SK-N-SH treated with all-trans-retinoic acid at 6 μM for 48 hours (cell line): Measurements from ENCODE around the gene AGBL1.
A peak's percentile ranks its signal among the peaks of the same experiment; 100 is the strongest.

Source experiments
- ATAC-seq: fragments of 200-7000 bp; cut with Tn5 transposase; 3 replicates; pipeline ENCODE4 v1.9.1; 2020; ENCODE audit warnings: mild to moderate bottlenecking, moderate library complexity
- ARNTL ChIP-seq: fragments of 450-650 bp; formaldehyde crosslinking; IDR thresholded peaks from 2 replicates; pipeline ENCODE4 v1.5.0; 2020; ENCODE audit warnings: low read depth, mild to moderate bottlenecking, moderate library complexity, borderline replicate concordance
- CSDC2 ChIP-seq: fragments of 250-450 bp; sonication (Bioruptor Pico); IDR thresholded peaks from 2 replicates; pipeline ENCODE4 v1.5.0; 2020; ENCODE audit warnings: mild to moderate bottlenecking, moderate library complexity
- ESRRG ChIP-seq: fragments of 250-450 bp; sonication (Bioruptor Pico); IDR thresholded peaks from 2 replicates; pipeline ENCODE4 v1.6.1; 2021; ENCODE audit warnings: mild to moderate bottlenecking
- GLIS3 ChIP-seq: fragments of 250-450 bp; sonication (Bioruptor Pico); IDR thresholded peaks from 2 replicates; pipeline ENCODE4 v1.5.0; 2020; ENCODE audit warnings: mild to moderate bottlenecking, moderate library complexity
- ISL1 ChIP-seq: fragments of 250-450 bp; sonication (Bioruptor Pico); IDR thresholded peaks from 2 replicates; pipeline ENCODE4 v2.1.2; 2022; ENCODE audit warnings: mild to moderate bottlenecking, moderate library complexity
- OSR1 ChIP-seq: fragments of 250-450 bp; sonication (Bioruptor Pico); IDR thresholded peaks from 2 replicates; pipeline ENCODE4 v1.8.0; 2022; ENCODE audit warnings: moderate library complexity, mild to moderate bottlenecking, inconsistent platforms
- PPARA ChIP-seq: fragments of 250-450 bp; sonication (Bioruptor Pico); IDR thresholded peaks from 2 replicates; pipeline ENCODE4 v1.5.0; 2020; ENCODE audit warnings: mild to moderate bottlenecking, borderline replicate concordance
- RARB ChIP-seq: fragments of 250-450 bp; sonication (Bioruptor Pico); IDR thresholded peaks from 2 replicates; pipeline ENCODE4 v1.8.0; 2021; ENCODE audit warnings: mild to moderate bottlenecking, moderate library complexity
- TCF4 ChIP-seq: fragments of 250-450 bp; sonication (Bioruptor Pico); IDR thresholded peaks from 2 replicates; pipeline ENCODE4 v1.8.0; 2021; ENCODE audit warnings: mild to moderate bottlenecking, moderate library complexity, borderline replicate concordance
- TOX ChIP-seq: fragments of 250-450 bp; sonication (Bioruptor Pico); IDR thresholded peaks from 2 replicates; pipeline ENCODE4 v1.8.0; 2021; ENCODE audit warnings: mild to moderate bottlenecking, moderate library complexity, borderline replicate concordance
- ZFP3 ChIP-seq: fragments of 250-450 bp; sonication (Bioruptor Pico); IDR thresholded peaks from 2 replicates; pipeline ENCODE4 v1.5.0; 2020; ENCODE audit warnings: mild to moderate bottlenecking, moderate library complexity
- ZFP30 ChIP-seq: fragments of 450-650 bp; formaldehyde crosslinking; IDR thresholded peaks from 2 replicates; pipeline ENCODE4 v1.5.0; 2022; ENCODE audit warnings: mild to moderate bottlenecking, moderate library complexity
- ZNF565 ChIP-seq: fragments of 450-650 bp; formaldehyde crosslinking; conservative IDR thresholded peaks from 2 replicates; pipeline ENCODE4 v1.5.0; 2020; ENCODE audit warnings: low read depth, mild to moderate bottlenecking, moderate library complexity
- ZNF70 ChIP-seq: fragments of 450-650 bp; formaldehyde crosslinking; IDR thresholded peaks from 2 replicates; pipeline ENCODE4 v1.5.0; 2020; ENCODE audit warnings: mild to moderate bottlenecking, moderate library complexity
- ZNF8 ChIP-seq: fragments of 450-650 bp; formaldehyde crosslinking; IDR thresholded peaks from 2 replicates; pipeline ENCODE4 v1.5.0; 2020; ENCODE audit warnings: mild to moderate bottlenecking, moderate library complexity
- TF ChIP-seq, protein P1 (sequence below): fragments of 250-450 bp; sonication (Bioruptor Pico); IDR thresholded peaks from 2 replicates; pipeline ENCODE4 v1.8.0; 2020; ENCODE audit warnings: mild to moderate bottlenecking, moderate library complexity, borderline replicate concordance
- TF ChIP-seq, protein P2 (sequence below): fragments of 250-450 bp; sonication (Bioruptor Pico); IDR thresholded peaks from 2 replicates; pipeline ENCODE4 v1.5.1; 2021; ENCODE audit warnings: mild to moderate bottlenecking, moderate library complexity
- TF ChIP-seq, protein P3 (sequence below): fragments of 250-450 bp; sonication (Bioruptor Pico); IDR thresholded peaks from 2 replicates; pipeline ENCODE4 v1.5.1; 2020; ENCODE audit warnings: low read depth, mild to moderate bottlenecking, moderate library complexity

The AGBL1 gene

DNA sequence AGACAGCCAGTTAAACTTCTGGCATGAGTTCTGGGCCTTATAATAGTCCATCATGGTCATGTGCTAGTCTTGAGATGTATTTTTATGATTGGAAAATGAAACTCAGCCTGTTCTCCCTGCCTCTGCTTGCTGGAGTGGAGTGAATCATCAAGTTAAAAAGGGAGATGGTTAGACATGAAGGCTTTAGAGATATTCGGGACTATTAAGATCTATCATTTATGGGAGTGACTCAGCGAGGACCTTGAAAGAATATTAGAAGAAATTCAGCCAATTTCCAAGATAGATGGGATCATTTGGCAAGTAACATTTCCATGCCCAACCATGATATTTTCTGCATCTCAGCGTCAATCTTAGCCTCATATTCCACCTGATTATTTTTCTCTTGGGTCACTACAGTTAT lies 79.8 kb downstream of the AGBL1 start:
- TF ChIP-seq CSDC2 (CRISPR knock-in tag) (no peak), ISL1 (CRISPR knock-in tag) (peak; percentile 44; the same call in 1 of the 2 replicates)
- peak; percentile 54 for ATAC-seq

DNA sequence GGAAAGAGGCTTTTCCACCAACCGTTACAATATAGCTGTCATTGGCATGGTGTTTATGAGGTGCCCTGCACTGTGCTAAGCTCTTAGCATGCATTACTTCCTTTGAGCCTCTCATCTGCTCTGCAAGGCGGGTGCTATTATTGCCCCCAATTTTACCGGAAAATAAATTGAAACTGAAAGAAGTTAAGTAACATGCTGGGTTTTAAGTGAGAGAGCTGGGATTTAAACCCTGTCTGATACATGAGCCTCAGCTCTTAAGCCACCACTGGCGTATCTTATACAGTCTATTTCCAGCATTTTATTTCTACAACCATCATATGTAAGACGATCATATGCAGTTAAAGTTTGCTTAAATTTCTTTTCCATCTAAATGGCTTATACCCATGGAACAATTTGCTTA lies 81.6 kb downstream of the AGBL1 start:
- TF ChIP-seq ESRRG (CRISPR knock-in tag) = no peak
- TF ChIP-seq, protein P1, sequence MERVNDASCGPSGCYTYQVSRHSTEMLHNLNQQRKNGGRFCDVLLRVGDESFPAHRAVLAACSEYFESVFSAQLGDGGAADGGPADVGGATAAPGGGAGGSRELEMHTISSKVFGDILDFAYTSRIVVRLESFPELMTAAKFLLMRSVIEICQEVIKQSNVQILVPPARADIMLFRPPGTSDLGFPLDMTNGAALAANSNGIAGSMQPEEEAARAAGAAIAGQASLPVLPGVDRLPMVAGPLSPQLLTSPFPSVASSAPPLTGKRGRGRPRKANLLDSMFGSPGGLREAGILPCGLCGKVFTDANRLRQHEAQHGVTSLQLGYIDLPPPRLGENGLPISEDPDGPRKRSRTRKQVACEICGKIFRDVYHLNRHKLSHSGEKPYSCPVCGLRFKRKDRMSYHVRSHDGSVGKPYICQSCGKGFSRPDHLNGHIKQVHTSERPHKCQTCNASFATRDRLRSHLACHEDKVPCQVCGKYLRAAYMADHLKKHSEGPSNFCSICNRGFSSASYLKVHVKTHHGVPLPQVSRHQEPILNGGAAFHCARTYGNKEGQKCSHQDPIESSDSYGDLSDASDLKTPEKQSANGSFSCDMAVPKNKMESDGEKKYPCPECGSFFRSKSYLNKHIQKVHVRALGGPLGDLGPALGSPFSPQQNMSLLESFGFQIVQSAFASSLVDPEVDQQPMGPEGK (CRISPR knock-in tag) = no peak
- no peak for TF ChIP-seq OSR1
- no peak for TF ChIP-seq ZNF8 (CRISPR knock-in tag)
- ATAC-seq = no peak

DNA sequence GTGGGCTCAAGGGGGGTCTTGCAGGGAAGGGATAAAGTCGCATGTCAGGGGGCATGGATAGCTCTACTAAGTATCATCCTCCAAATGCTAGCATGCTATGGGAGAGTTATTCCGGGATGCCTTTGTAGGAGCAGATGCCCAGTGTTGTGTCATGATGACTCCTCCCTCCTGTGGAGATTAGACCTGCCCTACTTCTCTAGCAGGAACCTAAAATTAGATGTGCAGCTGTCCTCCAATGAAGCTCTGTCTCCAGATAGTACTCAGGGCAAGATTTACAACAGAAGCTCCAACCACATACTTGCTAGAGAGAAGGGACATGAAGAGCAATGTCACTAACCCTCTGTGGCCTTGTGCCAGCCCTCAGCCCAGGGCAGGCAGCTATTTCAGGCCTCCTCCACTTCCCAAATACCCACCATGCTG lies 82.5 kb downstream of the AGBL1 start:
- ATAC-seq = no peak
- TF ChIP-seq ZNF565 (CRISPR knock-in tag) (no peak), PPARA (CRISPR knock-in tag) (no peak), ZNF70 (CRISPR knock-in tag) (no peak)
- TF ChIP-seq, all 23 proteins: peak for 0

DNA sequence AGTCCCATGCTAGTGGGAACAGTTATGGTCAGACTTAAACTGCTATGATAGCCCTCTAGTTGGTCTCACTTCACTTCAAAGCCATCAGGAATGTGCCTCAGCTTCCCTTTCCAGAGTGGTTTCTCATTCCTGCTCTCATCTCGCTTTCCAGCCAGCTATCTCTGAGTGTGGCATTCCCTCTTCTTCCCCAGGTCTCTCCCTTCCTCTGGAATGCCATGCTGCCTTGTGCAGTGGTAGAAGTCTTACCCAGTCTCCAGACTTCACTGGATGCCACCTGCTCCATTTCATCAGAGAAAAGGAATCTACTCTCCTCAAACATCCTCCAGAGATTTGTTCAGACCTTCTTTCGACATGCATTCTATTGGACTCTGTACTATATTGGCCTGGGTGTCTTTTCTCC lies 83.0 kb downstream of the AGBL1 start:
- no peak for ATAC-seq
- no peak for TF ChIP-seq TCF4 (CRISPR knock-in tag)
- TF ChIP-seq ZNF565 (CRISPR knock-in tag) = no peak
- TF ChIP-seq, protein P1 (CRISPR knock-in tag) = no peak
- no peak for TF ChIP-seq RARB (CRISPR knock-in tag)
- TF ChIP-seq ZFP30 (CRISPR knock-in tag) = no peak
- TF ChIP-seq ESRRG (CRISPR knock-in tag) = no peak
- TF ChIP-seq, protein P2, sequence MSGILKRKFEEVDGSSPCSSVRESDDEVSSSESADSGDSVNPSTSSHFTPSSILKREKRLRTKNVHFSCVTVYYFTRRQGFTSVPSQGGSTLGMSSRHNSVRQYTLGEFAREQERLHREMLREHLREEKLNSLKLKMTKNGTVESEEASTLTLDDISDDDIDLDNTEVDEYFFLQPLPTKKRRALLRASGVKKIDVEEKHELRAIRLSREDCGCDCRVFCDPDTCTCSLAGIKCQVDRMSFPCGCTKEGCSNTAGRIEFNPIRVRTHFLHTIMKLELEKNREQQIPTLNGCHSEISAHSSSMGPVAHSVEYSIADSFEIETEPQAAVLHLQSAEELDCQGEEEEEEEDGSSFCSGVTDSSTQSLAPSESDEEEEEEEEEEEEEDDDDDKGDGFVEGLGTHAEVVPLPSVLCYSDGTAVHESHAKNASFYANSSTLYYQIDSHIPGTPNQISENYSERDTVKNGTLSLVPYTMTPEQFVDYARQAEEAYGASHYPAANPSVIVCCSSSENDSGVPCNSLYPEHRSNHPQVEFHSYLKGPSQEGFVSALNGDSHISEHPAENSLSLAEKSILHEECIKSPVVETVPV = no peak
- TF ChIP-seq GLIS3 (CRISPR knock-in tag) = no peak
- TF ChIP-seq ARNTL (CRISPR knock-in tag) = no peak
- TF ChIP-seq PPARA (CRISPR knock-in tag) = no peak
- no peak for TF ChIP-seq ZFP3 (CRISPR knock-in tag)
- TF ChIP-seq, protein P3, sequence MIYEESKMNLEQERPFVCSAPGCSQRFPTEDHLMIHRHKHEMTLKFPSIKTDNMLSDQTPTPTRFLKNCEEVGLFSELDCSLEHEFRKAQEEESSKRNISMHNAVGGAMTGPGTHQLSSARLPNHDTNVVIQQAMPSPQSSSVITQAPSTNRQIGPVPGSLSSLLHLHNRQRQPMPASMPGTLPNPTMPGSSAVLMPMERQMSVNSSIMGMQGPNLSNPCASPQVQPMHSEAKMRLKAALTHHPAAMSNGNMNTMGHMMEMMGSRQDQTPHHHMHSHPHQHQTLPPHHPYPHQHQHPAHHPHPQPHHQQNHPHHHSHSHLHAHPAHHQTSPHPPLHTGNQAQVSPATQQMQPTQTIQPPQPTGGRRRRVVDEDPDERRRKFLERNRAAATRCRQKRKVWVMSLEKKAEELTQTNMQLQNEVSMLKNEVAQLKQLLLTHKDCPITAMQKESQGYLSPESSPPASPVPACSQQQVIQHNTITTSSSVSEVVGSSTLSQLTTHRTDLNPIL (CRISPR knock-in tag) = no peak
- TF ChIP-seq ZNF70 (CRISPR knock-in tag) = no peak
- no peak for TF ChIP-seq TOX (CRISPR knock-in tag)

DNA sequence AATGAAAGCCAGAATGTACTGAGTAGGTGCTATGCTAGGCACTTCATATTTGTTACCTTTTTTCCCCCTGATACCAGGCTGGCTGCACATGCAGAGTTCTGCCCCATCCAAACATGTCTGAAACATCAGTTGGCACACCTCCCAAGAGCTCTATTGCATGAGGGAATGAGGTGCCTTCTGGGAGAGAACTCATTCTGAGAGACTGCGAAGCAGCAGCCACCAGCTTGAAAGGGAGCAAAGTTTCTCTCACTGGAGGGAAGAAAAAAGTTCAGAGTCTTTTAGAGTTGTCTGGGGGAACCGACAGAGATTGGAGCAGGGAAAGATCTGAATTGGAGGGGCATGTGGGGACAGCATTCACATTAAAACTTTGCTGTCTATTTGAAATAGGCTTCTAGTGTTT lies 84.1 kb downstream of the AGBL1 start:
- peak; percentile 34 for ATAC-seq
- TF ChIP-seq, protein P2 = no peak
- 0 out of 2 replicates have a peak, but pooled peaks have one; percentile 30 for TF ChIP-seq OSR1
